GM21367 (cell line): Measurements from ENCODE around the gene PEX6.
A peak's percentile ranks its signal among the peaks of the same experiment; 100 is the strongest.

Experiments
- ATAC-seq: cut with Tn5 transposase; IDR thresholded peaks from one replicate; pipeline ENCODE4 v1.9.1; 2021; ENCODE audit not compliant: unreplicated experiment

The PEX6 gene

GRCh38 chr6:42936398-42936797 lies 42.6 kb downstream of the PEX6 start:
- ATAC-seq = no peak

GRCh38 chr6:42935322-42935721 lies 43.7 kb downstream of the PEX6 start:
- ATAC-seq = no peak

GRCh38 chr6:42933205-42933604 lies 45.8 kb downstream of the PEX6 start:
- no peak for ATAC-seq

- no peak for ATAC-seq
Observed at GRCh38 chr6:42932412-42932811, 46.6 kb downstream of the PEX6 start.

- peak; percentile 46 for ATAC-seq
Observed at GRCh38 chr6:42929821-42930360, 49.1 kb downstream of the PEX6 start.

- ATAC-seq = peak; percentile 66
Observed at GRCh38 chr6:42928986-42929820, 49.8 kb downstream of the PEX6 start, which contains the start of gene CNPY3. Gene CNPY3 (plus strand): TSS chr6:42929480. CDS start chr6:42929571, 91 bp downstream.

GRCh38 chr6:42925248-42925857 lies 53.6 kb downstream of the PEX6 start:
- ATAC-seq = no peak

- no peak for ATAC-seq
Observed at GRCh38 chr6:42923666-42924065, 55.3 kb downstream of the PEX6 start.

- no peak for ATAC-seq
Observed at GRCh38 chr6:42921801-42922200, 57.2 kb downstream of the PEX6 start.

GRCh38 chr6:42916288-42916687 lies 62.7 kb downstream of the PEX6 start:
- no peak for ATAC-seq

GRCh38 chr6:42915732-42916131 lies 63.2 kb downstream of the PEX6 start, which contains the start of gene PTCRA:
Gene PTCRA (plus strand): TSS chr6:42916053. CDS start chr6:42916070, 17 bp downstream.
- ATAC-seq = no peak

GRCh38 chr6:42914546-42914945 lies 64.4 kb downstream of the PEX6 start:
- no peak for ATAC-seq
